Esophagus squamous epithelium (tissue), 4 donors: ENCODE results near the gene CFAP74.

Source experiments
- POLR2A ChIP-seq, 4 donors: fragments of 450-650 bp; IDR thresholded peaks; one replicate each; pipeline ENCODE4 v1.6.1; 2017; ENCODE audit warnings: antibody characterized with exemption in 4 of 4, mild to moderate bottlenecking in 4 of 4, moderate library complexity in 3 of 4
- TF ChIP-seq, protein P1 (sequence below), 6 experiments: fragments of 450-650 bp in 4 of 6; fragments of 200-600 bp in 2 of 6; sonication (generic) in 2 of 6; IDR thresholded peaks; one replicate each; pipeline ENCODE4 v1.5.1; 2016 to 2019; ENCODE audit warnings: antibody characterized with exemption in 6 of 6, mild to moderate bottlenecking in 4 of 6, moderate library complexity in 4 of 6

DNA sequence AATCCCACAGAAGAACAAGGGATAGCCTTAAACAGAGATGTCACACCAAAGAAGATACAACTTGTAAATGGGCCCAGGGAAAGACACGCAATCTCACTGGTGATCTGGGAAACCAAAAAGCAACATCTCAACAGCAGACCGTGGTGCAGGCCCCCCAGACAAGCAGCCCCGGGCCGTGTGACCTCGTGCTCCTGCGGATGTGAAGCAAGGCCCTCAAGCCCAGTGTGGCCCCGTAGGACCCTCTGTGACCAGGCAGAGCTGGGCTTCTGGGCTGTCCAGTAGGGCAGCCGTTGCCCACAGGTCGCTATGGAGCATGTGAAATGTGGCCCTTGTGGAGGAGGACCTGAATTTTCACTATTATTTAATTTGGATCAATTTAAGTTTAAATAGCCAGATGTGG lies 49.6 kb downstream of the CFAP74 start:
- TF ChIP-seq, protein P1, sequence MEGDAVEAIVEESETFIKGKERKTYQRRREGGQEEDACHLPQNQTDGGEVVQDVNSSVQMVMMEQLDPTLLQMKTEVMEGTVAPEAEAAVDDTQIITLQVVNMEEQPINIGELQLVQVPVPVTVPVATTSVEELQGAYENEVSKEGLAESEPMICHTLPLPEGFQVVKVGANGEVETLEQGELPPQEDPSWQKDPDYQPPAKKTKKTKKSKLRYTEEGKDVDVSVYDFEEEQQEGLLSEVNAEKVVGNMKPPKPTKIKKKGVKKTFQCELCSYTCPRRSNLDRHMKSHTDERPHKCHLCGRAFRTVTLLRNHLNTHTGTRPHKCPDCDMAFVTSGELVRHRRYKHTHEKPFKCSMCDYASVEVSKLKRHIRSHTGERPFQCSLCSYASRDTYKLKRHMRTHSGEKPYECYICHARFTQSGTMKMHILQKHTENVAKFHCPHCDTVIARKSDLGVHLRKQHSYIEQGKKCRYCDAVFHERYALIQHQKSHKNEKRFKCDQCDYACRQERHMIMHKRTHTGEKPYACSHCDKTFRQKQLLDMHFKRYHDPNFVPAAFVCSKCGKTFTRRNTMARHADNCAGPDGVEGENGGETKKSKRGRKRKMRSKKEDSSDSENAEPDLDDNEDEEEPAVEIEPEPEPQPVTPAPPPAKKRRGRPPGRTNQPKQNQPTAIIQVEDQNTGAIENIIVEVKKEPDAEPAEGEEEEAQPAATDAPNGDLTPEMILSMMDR (IDR thresholded peaks at IDR 0.05), result no peak
- TF ChIP-seq POLR2A (IDR thresholded peaks at IDR 0.05), result no peak
